Superior temporal gyrus (tissue), 1 donor: ENCODE results near the gene OSTN.
"Not testable (repeated sequence)": the region's sequence is repeated elsewhere in the genome, so short reads cannot be mapped to it uniquely, and the experiment has no call there.

Experiments used
- DNase-seq: peaks from one replicate; pipeline ENCODE4 v3.0.0-alpha.2; 2016; ENCODE audit errors: extremely low spot score

Gene OSTN, protein sequence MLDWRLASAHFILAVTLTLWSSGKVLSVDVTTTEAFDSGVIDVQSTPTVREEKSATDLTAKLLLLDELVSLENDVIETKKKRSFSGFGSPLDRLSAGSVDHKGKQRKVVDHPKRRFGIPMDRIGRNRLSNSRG

DNA sequence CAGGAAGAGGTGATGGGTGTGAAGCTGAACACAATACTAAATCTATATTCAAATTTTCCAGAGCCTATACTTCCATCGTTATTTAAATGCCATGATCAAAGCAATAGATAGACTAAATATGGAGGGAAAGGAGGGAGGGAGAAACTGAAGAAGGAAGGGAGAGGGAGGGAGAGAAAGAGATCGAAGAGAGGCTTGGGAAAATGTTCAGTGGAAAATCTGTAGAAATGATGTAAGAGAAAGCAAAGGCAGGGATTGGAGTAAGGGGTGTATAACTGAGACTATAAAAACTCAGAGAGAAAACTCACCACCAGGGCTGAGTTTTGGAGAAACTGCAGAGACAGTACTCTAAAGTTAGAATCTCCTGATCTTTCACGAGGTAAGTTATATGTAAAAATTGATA is at the start of gene OSTN:
TSS of gene OSTN (plus strand) at position 310 of the 400 bp plus-strand sequence. CDS start 13,292 bp downstream, outside the sequence.
- DNase-seq, result no peak

DNA sequence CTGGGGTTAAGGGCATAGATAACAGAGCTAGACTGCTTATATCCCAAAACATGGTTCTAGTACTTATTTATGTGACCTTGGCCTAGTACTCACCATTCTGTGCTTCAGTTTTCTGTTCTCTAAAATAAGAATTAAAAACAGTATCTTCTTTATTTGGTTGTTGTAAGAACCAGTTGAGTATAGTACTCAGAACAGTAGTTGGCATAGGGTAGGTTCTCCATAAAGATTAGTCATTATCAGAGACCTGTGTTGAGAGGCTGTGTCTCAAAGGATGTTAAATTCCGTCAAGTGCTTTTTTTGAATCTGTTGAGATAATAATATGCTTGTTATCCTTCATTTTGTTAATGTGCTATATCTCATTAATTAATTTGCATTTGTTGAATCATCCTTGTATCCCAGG is 47.4 kb upstream of the OSTN start:
- no peak for DNase-seq

DNA sequence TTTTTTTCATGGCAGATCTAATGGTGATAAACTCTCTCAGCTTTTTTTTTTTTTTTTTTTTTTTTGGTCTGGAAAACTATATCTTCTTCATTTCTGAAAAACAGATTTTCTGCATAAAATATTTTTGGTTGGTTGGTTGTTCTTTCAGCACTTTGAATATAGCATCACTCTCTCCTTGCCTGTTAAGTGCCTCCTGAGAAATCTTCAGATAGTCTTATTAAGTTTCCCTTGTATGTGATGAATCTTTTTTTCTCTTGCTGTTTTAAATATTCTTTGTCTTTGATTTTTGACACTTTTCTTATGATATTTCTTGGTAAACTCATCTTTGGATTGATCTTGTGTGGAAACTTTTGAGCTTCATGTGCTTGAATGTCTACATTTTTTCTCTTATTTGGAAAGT is 44.2 kb upstream of the OSTN start:
- DNase-seq, result no peak

DNA sequence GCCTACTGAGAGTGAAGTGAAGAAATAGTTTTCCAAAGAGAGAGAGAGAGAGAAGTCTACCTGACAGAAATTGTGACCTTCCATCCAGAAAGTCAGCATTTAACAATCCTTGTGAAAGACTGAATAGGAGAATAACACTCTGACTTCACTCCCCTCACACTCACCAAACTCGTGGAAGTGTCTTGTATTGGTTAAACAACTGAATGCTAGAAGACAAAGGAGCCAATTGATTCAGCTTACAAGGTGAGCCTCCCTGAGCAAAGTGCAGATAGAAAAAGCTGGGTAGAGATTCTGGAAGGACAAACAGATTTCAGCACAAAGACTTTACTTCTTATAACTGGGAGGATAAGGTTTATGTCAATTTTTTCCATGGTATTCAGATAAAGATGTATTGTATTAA is 40.8 kb upstream of the OSTN start:
- DNase-seq, result no peak

DNA sequence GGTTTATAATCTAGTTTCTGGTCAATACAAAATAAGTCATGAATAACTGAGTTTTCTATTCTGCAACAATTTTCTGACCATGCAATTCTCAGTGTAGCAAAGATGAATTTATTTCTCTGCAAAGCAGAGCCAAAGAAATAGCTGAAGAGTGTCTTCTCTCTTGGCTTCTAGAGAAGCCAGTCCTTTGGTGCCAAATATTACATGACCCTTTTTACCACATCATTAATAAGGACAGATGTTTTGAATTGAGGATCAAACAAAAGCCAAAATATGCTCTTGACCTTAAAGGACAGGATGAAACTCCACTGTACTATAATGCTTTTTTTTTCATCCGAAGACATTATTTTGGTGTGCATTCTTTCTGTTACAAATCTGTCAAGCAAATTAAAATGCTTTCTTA is 40.2 kb upstream of the OSTN start:
- DNase-seq, result no peak

DNA sequence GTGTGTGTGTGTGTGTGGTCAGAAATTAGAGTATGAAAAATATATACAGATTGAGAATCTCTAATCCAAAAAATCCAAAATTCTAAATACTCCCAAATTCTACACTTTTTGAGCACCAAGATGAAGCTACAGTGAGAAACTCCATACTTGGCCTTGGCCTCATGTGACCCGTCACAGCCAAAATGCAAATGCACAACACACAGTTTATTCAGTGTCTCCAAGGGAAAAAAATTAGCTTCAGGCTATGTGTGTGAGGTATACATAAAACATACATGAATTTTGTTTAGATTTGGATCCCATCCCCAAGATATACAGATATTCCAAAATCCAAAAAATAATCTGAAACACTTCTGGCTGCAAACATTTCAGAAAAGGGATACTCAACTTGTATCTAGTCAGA is 33.2 kb upstream of the OSTN start:
- DNase-seq, result no peak

DNA sequence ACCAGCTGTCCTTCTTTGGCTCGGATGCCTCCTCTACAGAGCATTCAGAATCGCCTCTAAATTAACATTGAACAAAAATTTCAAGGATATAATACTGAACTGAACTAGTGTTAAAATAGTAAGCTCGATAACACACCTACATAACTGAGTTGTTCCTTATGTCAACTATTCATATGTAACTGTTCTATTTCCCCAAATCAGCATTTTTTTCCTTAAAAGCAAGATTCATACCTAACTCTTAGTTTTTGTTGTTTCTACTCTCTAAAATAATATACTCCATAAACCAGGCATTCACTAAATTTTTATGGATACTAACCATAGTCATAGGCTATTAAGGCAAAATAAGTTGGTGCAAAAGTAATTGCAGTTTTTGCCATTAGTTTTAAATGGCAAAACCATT is 32.7 kb upstream of the OSTN start:
- no peak for DNase-seq

DNA sequence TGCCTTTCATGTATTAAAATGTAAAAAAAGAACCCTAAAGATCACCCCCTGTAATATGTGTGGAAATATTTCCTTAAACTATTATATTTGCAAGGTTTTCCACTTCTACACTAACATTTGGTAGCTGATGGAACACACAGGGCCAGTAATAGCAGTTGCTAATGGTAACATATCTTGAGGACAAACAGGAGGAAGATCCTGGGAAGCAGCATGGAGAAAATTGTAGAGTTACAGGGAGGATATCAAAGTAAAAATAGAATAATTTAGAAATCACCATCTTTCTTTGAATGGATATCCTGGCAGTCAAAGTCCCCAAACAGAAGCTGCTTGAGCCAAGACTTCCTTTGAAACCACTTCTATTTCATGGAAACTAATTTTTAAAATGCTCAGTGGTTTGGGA is 29.5 kb upstream of the OSTN start:
- DNase-seq, result no peak

DNA sequence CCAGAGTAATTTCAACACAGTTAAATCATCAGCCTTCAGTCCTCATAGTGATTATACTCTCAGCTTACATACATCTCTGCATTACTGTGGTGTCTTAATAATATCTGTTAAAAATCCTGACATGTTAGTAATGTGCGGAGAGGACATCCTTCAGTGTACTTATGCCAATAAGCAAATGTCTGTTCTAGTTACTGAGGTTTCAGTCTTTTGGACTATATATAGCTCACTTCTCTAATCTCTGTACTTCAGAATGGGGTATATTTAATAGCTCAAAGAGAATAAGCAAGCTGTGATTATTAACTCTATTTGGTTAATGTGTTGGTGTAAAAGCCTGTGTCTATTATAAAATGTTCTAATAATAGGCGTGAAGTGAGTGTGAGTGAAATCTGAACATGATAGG is 28.9 kb upstream of the OSTN start:
- DNase-seq, result no peak

DNA sequence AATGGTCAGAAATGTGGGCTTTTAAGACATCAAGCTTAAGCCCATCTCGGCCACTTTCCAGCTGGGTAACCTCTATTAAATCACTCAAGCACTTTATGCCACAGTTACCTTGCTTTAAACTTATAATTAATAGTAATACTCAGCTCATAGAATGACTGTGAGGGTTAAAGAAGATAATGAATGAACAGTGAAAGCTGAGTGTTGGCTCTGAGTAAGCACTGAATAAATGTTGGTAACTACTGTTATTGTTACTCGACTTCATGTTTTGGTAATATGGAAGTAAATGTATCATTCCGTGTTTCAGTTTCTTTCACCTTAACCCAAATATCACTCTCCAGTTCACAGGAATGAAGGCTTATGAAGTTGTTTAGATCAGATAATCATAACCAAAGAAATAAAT is 23.9 kb upstream of the OSTN start:
- no peak for DNase-seq

DNA sequence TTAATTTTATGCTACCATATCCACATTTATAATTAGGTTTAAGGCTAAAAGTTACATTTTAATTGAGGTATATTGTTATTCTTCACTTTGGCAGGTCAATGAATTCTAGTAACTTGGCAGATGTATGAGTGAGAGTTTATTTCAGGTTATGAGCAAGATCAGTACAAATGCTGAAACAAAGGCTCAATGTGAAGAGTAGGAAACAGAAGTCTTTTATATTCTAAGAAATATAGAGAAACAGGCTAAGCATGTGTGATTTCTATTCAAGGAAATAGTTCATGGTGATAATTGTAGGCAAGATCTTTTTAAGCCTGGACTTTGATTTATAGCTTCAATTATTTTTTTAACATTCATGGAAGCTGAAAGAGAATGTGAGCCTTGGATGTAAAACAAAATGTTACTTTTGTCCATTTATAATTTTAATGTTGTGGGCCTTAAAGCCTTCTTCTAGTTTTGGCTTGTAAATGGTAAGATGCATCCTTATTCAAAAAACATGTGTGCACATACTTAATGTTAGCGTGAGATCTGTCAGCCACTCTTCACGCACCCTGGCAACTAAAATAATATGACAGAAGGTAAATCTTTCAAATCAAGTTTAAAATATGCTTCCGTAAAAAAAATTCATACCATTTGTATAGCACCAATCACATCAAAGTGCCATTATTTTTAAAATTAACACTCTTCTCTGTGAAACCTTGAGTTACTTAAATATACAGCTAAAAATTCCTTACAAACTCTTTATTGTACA is 22.8 kb upstream of the OSTN start:
- DNase-seq, result no peak

DNA sequence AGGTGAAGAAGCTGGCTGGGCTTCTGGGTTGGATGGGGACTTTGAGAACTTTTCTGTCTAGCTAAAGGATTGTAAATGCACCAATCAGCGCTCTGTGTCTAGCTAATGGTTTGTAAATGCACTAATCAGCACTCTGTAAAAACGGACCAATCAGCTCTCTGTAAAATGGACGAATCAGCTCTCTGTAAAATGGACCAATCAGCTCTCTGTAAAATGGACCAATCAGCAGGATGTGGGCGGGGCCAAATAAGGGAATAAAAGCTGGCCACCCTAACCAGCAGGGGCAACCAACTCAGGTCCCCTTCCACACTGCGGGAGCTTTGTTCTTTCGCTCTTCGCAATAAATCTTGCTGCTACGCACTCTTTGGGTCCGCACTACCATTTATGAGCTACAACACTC is 13.7 kb upstream of the OSTN start:
- DNase-seq, result not testable (repeated sequence)

DNA sequence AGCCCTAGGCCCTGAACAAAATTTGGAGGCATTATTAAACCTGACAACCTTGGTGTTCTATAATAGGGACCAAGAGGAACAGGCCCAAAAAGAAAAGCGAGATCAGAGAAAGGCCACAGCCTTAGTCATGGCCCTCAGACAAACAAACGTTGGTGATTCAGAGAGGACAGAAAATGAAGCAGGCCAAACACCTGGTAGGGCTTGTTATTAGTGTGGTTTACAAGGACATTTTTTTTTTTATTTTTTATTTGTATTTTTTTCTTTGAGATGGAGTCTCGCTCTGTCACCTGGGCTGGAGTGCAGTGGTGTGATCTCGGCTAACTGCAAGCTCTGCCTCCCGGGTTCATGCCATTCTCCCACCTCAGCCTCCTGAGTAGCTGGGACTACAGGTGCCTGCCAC is 10.8 kb upstream of the OSTN start:
- not testable (repeated sequence) for DNase-seq

DNA sequence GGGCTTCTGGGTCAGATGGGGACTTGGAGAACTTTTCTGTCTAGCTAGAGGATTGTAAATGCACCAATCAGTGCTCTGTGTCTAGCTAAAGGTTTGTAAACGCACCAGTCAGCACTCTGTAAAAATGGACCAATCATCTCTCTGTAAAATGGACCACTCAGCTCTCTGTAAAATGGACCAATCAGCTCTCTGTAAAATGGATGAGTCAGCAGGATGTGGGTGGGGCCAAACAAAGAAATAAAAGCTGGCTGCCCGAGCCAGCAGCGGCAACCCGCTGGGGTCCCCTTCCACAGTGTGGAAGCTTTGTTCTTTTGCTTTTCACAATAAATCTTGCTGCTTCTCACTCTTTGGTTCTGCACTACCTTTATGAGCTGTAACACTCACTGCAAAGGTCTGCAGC is 6.8 kb upstream of the OSTN start:
- DNase-seq, result not testable (repeated sequence)

DNA sequence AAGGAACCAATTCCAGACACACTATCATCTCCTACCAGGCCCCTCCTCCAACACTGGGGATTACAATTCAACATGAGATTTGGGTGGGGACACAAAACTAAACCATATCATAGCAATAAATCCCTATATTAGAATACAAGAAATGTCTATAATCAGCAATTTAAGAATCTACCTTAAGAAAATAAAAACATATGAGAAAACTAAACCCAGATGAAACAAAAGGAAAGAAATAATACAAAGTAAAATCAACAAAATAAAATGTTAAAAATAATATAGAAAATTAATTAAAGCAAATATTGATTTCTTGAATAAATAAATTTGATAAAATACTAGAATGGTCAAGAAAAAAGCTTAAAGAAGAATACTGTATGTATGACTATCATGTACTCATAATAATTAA is 6.1 kb upstream of the OSTN start:
- DNase-seq, result no peak

DNA sequence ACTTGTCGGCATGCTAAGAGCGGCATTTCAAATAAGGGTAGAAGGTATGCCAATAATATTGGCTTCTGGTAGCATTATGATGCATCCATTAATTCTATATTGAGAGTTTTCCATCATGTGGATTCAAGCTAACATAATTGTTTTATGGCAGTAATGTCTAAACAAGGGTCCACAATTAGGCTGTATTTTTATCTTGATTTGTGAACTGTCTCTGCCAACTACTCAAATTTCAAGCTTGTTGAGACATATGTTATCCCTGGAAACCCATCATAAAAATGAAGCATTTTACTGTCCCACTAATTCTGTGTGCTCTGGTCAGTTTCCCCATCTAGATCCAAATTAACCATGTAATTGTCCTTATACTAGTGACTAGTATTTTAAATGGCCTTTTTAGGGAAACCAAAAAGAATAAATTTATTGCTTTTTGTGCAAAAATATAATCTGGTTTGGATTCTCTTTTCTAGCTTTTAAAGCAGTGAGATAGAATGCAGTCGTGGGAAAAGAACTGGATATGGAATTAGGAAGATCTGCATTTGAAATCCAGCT is 1.2 kb upstream of the OSTN start:
- no peak for DNase-seq

DNA sequence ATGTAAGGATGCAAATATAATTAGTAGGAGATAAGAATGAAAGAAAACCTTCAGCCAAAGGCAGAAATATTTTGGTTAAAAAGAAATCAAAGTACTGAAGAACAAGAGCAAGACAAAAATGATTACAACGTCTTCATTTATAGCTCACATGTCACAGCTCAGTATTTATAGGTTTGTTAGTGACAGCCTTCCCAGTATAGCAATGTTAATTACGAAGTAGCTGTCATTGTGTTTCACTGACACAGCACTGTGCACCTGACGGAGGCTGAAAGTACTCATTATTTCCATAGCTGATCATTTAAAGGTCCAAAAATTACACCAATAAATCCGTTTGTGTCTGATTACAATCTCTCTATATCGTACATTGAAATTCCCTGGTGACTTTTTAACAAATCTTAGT is 561 bp upstream of the OSTN start:
- no peak for DNase-seq

DNA sequence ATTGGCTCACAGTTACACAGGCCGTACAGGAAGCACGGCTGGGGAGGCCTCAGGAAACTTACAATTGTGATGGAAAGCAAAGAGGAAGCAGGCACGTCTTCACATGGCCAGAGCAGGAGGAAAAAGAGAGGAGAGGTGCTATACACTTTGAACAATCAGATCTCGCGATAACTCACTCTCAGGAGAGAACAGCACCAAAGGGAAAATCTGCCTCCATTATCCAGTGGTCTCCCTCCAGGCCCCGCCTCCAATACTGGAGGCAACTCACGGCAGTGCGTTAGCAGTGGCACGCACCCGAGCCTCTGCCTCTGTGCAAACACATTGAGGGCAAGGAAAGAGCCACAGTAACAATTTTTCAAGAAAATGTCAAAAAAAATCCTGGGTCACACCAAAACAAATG is 11.0 kb downstream of the OSTN start:
- no peak for DNase-seq

DNA sequence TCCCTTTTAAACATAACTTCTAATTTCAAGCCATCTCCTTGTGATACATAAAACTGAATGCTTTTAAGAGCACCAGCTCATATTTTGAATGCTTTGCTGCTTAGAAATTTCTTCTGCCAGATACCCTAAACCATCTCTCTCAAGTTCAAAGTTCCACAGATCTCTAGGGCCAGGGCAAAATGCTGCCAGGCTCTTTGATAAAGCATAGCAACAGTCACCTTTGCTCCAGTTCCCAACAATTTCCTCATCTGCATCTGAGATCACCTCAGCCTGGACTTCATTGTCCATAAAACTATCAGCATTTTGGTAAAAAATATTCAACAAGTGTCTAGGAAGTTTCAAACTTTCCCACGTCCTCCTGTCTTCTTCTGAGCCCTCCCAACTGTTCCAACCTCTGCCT is 17.5 kb downstream of the OSTN start:
- DNase-seq, result no peak

DNA sequence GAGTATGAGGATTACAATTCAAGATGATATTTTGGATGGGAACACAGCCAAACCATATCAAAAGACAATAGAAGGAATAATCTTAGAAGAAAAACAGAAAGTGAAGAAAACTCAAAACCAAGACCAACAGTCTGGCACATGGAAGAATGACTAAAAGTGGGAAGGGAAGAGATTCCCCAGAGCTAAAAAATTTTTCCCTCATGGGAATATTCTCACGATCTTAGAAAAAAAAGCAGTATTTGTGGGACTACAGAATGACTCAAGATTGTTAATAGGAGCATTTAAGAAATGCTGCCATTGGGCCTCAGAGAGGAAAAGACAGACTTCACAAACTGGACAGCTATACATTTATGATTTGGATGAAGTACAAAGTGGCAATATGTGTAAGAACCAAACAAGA is 18.3 kb downstream of the OSTN start:
- DNase-seq, result no peak

DNA sequence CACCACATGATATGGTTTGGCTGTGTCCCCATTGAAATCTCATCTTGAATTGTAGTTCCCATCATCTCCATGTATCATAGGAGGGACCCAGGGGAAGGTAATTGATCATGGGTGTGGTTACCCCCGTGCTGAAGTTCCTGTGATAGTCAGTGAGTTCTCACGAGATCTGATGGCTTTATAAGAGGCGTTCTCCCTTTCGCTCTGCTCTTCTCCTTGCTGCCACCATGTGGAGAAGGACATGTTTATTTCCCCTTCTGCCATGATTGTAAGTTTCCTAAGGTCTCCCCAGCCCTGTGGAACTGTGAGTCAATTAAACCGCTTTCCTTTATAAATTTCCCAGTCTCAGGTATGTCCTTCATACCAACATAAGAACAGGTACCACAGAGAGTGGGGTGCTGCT is 21.9 kb downstream of the OSTN start:
- no peak for DNase-seq

DNA sequence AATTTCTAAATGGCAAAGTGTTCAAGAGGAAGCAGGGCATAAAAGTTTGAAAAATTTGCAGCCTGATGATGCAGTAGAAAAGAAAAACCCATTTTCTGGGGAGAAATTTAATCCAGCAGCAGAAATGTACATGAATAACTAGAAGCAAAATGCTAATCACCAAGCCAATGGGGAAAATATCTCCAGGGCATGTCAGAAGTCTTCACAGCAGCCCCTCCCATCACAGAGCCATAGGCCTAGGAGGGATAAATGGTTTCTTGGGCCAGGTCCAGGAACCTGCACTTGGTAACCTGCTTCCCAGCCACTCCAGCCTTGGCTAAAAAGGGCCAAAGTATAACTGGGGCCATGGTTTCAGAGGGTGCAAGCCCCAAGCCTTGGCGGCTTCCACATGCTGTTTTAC is 22.6 kb downstream of the OSTN start:
- DNase-seq, result no peak

DNA sequence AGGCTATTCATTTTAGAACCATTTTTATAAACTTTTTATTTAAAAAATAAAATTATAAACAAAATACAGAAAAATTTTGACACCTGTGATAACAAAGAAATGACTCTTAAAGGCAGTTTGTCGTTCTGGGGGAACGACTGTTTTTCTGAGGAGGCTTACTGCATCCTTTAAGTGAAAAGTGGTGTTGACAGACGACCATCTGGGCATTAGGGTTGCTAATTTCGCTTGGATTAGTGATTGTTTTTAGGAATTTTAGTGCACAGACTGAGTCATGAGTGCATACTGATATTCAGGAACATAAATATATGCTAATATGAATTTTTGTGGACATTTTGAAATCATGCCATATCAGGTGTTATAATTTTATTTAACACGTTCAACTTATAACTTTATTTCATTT is 28.5 kb downstream of the OSTN start:
- no peak for DNase-seq

DNA sequence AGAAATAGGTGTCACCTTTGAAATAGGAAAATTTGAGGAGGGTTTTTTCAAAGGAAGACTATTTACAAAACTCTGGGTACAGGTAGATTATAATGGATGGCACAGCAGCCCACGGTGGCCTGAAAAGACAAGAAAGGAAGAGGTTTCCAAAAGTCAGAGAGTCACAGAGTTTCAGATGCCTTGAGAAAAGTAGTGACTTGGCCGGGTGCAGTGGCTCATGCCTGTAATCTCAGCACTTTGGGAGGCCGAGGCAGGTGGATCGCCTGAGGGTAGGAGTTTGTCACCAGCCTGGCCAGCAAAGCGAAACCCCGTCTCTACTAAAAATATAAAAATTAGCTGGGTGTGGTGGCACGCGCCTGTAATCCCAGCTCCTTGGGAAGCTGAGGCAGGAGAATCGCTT is 35.2 kb downstream of the OSTN start:
- DNase-seq, result no peak
